Ishikawa (cell line): ENCODE measurements around the gene TRIOBP.

ENCODE experiments used
- EP300 ChIP-seq: IDR thresholded peaks from 2 replicates; pipeline ENCODE4 v1.6.1; 2012; ENCODE audit warnings: borderline replicate concordance
- MAX ChIP-seq: IDR thresholded peaks from 2 replicates; pipeline ENCODE4 v1.6.1; 2012
- NFIC ChIP-seq: IDR thresholded peaks from 2 replicates; pipeline ENCODE4 v1.6.1; 2012
- RAD21 ChIP-seq: IDR thresholded peaks from 2 replicates; pipeline ENCODE4 v1.6.1; 2012; ENCODE audit warnings: low read depth
- TAF1 ChIP-seq: IDR thresholded peaks from 2 replicates; pipeline ENCODE4 v1.6.1; 2012; ENCODE audit warnings: low read depth, mild to moderate bottlenecking
- TCF12 ChIP-seq: IDR thresholded peaks from 2 replicates; pipeline ENCODE4 v1.6.1; 2012; ENCODE audit warnings: low read depth
- USF1 ChIP-seq: IDR thresholded peaks from 2 replicates; pipeline ENCODE4 v1.6.1; 2012
- YY1 ChIP-seq: IDR thresholded peaks from 2 replicates; pipeline ENCODE4 v1.6.1; 2012; ENCODE audit warnings: low read depth
- ZBTB7A ChIP-seq: IDR thresholded peaks from 2 replicates; pipeline ENCODE4 v1.6.1; 2012; ENCODE audit warnings: low read depth

GRCh38 chr22:37805810-37806277 lies 109.0 kb downstream of the TRIOBP start:
- TF ChIP-seq TAF1 (no peak), RAD21 (no peak), USF1 (no peak), YY1 (no peak), ZBTB7A (no peak), MAX (no peak), EP300 (no peak), NFIC (no peak), TCF12 (no peak)
